B cell (primary cell): ENCODE measurements around the gene ANKRD65. TPM values are rescaled to one million over a fixed set of nuclear protein-coding genes. Genes with fewer than 3 reads are reported as not detected.

Experiments used
- ATAC-seq: fragments of 200-7000 bp; cut with Tn5 transposase; one replicate; pipeline ENCODE4 v1.10.0; 2021; ENCODE audit warnings: low read depth, mild to moderate bottlenecking, moderate number of reproducible peaks, moderate library complexity
- CTCF ChIA-PET: fragments of 350-600 bp; sonication (Branson Sonifier 250); formaldehyde crosslinking; loops from one replicate; lab custom pipeline; 2021; ENCODE audit warnings: antibody characterized with exemption, inconsistent platforms; lab: Charles Lee
- POLR2A ChIA-PET: fragments of 350-600 bp; sonication (Branson Sonifier 250); formaldehyde crosslinking; loops from one replicate; lab custom pipeline; 2021; ENCODE audit warnings: antibody characterized with exemption; lab: Charles Lee
- DNase-seq: peaks from one replicate; pipeline ENCODE4 v3.0.0; 2013
- H2AFZ ChIP-seq: 2 replicates; pipeline ENCODE4 v1.6.1; 2012; ENCODE audit warnings: mild to moderate bottlenecking, low read depth, low read length; ENCODE audit not compliant: insufficient read depth, poor library complexity, severe bottlenecking
- H3K27ac ChIP-seq, 2 donors: 1 replicate in 1 of 2; 2 replicates in 1 of 2; pipeline ENCODE4 v1.5.1; 2012 to 2013; ENCODE audit warnings: low read length in 2 of 2, mild to moderate bottlenecking in 2 of 2, moderate library complexity in 1 of 2
- H3K27me3 ChIP-seq, 4 experiments: fragments of 200-600 bp in 1 of 4; sonication (generic) in 1 of 4; replicated peaks in 1 of 4; 1 replicate in 2 of 4; 2 replicates in 2 of 4; pipeline versions ENCODE4 v1.6.1 to v1.7.0; 2013 to 2016; ENCODE audit warnings: low read length in 3 of 4, mild to moderate bottlenecking in 2 of 4, mixed read lengths in 1 of 4, moderate library complexity in 1 of 4; ENCODE audit not compliant: insufficient read depth in 4 of 4, control insufficient read depth in 3 of 4; ENCODE audit errors: control extremely low read depth in 1 of 4
- H3K36me3 ChIP-seq, 2 experiments: replicated peaks in 1 of 2; 1 replicate in 1 of 2; 2 replicates in 1 of 2; pipeline versions ENCODE4 v1.6.1 to v1.7.1; 2013; ENCODE audit warnings: low read length in 1 of 2; ENCODE audit not compliant: insufficient read depth in 2 of 2, control insufficient read depth in 1 of 2; ENCODE audit errors: control extremely low read depth in 1 of 2, extremely low read depth in 1 of 2
- H3K4me1 ChIP-seq, 2 donors: fragments of 200-600 bp in 1 of 2; sonication (generic) in 1 of 2; 1 replicate in 1 of 2; 2 replicates in 1 of 2; pipeline versions ENCODE4 v1.5.1 to v1.6.1; 2013 to 2017; ENCODE audit warnings: low read length in 2 of 2; ENCODE audit not compliant: control insufficient read depth in 2 of 2, insufficient read depth in 2 of 2
- H3K4me2 ChIP-seq: replicated peaks from 2 replicates; pipeline ENCODE3; 2012; ENCODE audit warnings: mild to moderate bottlenecking, low read depth, low read length; ENCODE audit not compliant: poor library complexity, severe bottlenecking
- H3K4me3 ChIP-seq, 5 experiments: fragments of 200-600 bp in 1 of 5; sonication (generic) in 1 of 5; 1 replicate in 3 of 5; 2 replicates in 2 of 5; pipeline versions ENCODE4 v1.5.1 to v1.7.0; 2011 to 2016; ENCODE audit warnings: low read length in 4 of 5, mild to moderate bottlenecking in 4 of 5, low read depth in 2 of 5, control low read depth in 1 of 5, moderate library complexity in 1 of 5; ENCODE audit not compliant: insufficient read depth in 1 of 5; ENCODE audit errors: control extremely low read depth in 1 of 5, extremely low read depth in 1 of 5
- H3K79me2 ChIP-seq: fragments of 200-600 bp; sonication (generic); one replicate; pipeline ENCODE4 v1.6.0; 2016; ENCODE audit warnings: low read length; ENCODE audit not compliant: control insufficient read depth, insufficient read depth
- H3K9ac ChIP-seq: fragments of 200-600 bp; sonication (generic); 2 replicates; pipeline ENCODE4 v1.6.1; 2017; ENCODE audit warnings: mild to moderate bottlenecking, low read length, moderate library complexity
- H3K9me3 ChIP-seq, 3 donors: one replicate each; pipeline versions ENCODE4 v1.6.1 to v1.7.1; 2013; ENCODE audit warnings: low read length in 2 of 3; ENCODE audit not compliant: control insufficient read depth in 2 of 3, insufficient read depth in 1 of 3; ENCODE audit errors: control extremely low read depth in 1 of 3
- H4K20me1 ChIP-seq: 2 replicates; pipeline ENCODE4 v1.6.0; 2012; ENCODE audit warnings: mild to moderate bottlenecking, low read length; ENCODE audit not compliant: insufficient read depth, control insufficient read depth, poor library complexity, severe bottlenecking
- H3K27ac Mint-ChIP-seq: one replicate; pipeline ENCODE4 v1.8.0; 2021; ENCODE audit warnings: mixed read lengths
- H3K27me3 Mint-ChIP-seq: one replicate; pipeline ENCODE4 v1.8.0; 2021; ENCODE audit warnings: mixed read lengths
- H3K4me1 Mint-ChIP-seq: one replicate; pipeline ENCODE4 v1.8.0; 2021; ENCODE audit warnings: mixed read lengths
- H3K4me3 Mint-ChIP-seq: one replicate; pipeline ENCODE4 v1.8.0; 2021; ENCODE audit warnings: mixed read lengths
- H3K9me3 Mint-ChIP-seq: one replicate; pipeline ENCODE4 v1.8.0; 2022; ENCODE audit warnings: mixed read lengths; ENCODE audit not compliant: insufficient read depth
- CTCF ChIP-seq: fragments of 200-600 bp; IDR thresholded peaks from one replicate; pipeline ENCODE4 v1.8.0; 2022; ENCODE audit warnings: antibody characterized with exemption, mild to moderate bottlenecking
- EZH2 ChIP-seq: IDR thresholded peaks from 2 replicates; pipeline ENCODE4 v1.6.1; 2012; ENCODE audit warnings: borderline replicate concordance, low read depth, mild to moderate bottlenecking, moderate library complexity, low read length; ENCODE audit not compliant: insufficient read depth, poor library complexity, severe bottlenecking
- WGBS: methylation state at CpG from one replicate; pipeline ENCODE4 v1.1.5; 2013; ENCODE audit warnings: missing lambda C conversion rate; ENCODE audit not compliant: insufficient coverage; 5-methylcytosine and 5-hydroxymethylcytosine counted together
- intact Hi-C: fragments of 100-400 bp; cut with micrococcal nuclease; formaldehyde crosslinking; loops from one replicate; pipeline ENCODE4 v1.10.0; 2022
- polyA plus RNA-seq: library from polyadenylated mRNA; depleted of rRNA; stranded (reverse); fragments of >200 nt; gene quantifications from 2 replicates; pipeline ENCODE4 v1.2.3, GENCODE V29; 2012
- total RNA-seq, 2 donors: library from RNA; stranded (reverse); fragments of 120-200 nt in 1 of 2; gene quantifications; 1 replicate in 1 of 2; 2 replicates in 1 of 2; pipeline versions ENCODE4 v1.2.3 to v1.2.4, GENCODE V29; 2013 to 2022

The ANKRD65 gene
- total and polyA plus RNA-seq, 2 donors (not counting 1 experiment from before 2014, with no cell fraction given) = 0.12 TPM; not detected in 1

DNA sequence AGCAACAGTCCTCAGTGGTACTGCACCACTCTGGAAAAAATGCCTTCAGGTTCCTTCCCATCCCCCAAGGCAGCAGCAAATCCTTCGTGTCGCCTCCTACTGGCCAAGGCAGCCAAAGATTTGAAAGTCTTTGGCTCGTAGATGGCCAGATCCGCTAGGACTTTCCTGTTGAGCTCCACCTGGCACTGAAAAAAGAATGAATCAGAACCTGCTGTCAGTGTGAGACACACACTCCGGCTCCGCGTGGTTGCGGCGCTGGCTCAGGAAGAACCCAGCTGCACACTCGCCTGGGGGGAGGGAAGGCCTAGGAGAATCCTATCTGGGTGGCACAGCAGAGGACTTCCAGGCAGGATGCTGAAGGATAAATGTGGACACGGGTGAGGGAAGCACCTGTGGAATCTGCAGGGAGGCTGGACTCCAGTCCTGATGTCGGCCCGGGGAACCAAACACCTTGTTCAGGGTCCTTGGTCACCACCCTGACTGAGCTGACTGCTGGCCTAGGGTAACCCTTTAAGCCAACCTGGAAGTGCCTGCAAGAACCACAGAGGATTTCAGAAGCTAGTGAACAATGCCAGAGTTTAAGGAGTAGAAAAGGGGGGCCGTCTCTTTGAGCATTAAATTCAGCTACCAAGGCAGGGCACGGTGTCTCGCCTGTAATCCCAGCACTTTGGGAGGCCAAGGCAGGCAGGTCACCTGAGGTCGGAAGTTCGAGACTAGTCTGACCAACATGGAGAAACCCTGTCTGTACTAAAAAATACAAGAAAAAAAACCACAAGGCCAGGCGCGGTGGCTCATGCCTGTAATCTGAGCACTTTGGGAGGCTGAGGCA is 18.8 kb downstream of the ANKRD65 start:
- intact Hi-C loops = no loop called here
- CTCF ChIA-PET = no interaction called here
- H3K27me3 Mint-ChIP-seq = no peaks in the 10 kb centered on the region
- ATAC-seq = no peak
- no peaks in the 10 kb centered on the region for H3K27me3 ChIP-seq
- no peak for TF ChIP-seq EZH2
- peak; percentile 38 for TF ChIP-seq CTCF
- H3K9ac ChIP-seq = no peak overlapping the region
- peaks cover 54% of the 10 kb centered on the region for H3K4me1 Mint-ChIP-seq
- 95% methylated on average over 17 of the region's 20 CpGs for WGBS
- no peak overlapping the region for H3K4me2 ChIP-seq
- no peak overlapping the region for H3K27ac ChIP-seq
- peaks cover 63% of the 10 kb centered on the region for H3K79me2 ChIP-seq
- H3K27ac Mint-ChIP-seq = peak overlapping the region; percentile 71
- H3K9me3 ChIP-seq = no peaks in the 10 kb centered on the region
- H3K4me3 Mint-ChIP-seq = peak overlapping the region; percentile 94
- peaks cover 25% of the 10 kb centered on the region for H4K20me1 ChIP-seq
- no peaks in the 10 kb centered on the region for H3K9me3 Mint-ChIP-seq
- no peak overlapping the region for H2AFZ ChIP-seq
- peaks cover 0 to 47% of the 10 kb centered on the region in 2 experiments for H3K36me3 ChIP-seq
- H3K4me1 ChIP-seq = peaks cover 34 to 41% of the 10 kb centered on the region in 2 donors
- no peak overlapping the region for H3K4me3 ChIP-seq
- peak; percentile 47 for DNase-seq
- POLR2A ChIA-PET = interaction anchor here (0.6 kb wide), 1 partner anchor 29 kb away, joined by 3 read pairs; no protein-coding TSS in a partner anchor

DNA sequence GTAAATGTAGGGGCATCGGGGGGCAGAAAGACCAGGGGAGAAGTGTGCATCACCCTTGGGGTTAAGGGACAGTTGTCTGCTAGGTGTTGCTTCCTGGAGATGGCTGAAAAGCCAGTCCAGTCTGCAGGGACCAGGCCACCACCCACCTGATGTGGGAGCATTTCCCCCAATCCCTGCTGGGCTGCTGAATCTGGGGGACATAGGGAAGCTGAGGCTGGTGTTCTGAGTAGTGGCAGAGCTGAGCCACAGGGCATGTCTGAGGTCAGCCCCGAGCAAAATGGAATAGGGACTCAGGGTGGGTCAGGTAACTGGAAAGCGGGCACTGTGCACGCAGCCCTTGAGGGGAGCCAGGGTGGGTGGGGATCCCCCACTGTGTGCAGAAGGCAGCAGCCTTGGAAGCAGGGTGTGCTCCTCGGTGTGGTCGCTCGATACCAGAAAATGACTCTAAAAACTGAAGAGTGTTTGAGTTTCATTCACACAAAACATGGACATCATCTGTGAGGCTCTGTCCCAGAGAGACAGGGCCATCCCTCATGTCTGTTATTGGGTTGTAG is 19.5 kb downstream of the ANKRD65 start:
- intact Hi-C loops = no loop called here

More for the DNA sequence above, 19.5 kb downstream of the ANKRD65 start:
- Mint-ChIP-seq H3K4me1 (peaks cover 50% of the 10 kb centered on the region), H3K27ac (peak overlapping the region; percentile 42), H3K9me3 (no peaks in the 10 kb centered on the region), H3K4me3 (peak overlapping the region; percentile 94), H3K27me3 (no peaks in the 10 kb centered on the region)
- ChIA-PET POLR2A (no interaction called here), CTCF (no interaction called here)
- H3K79me2 ChIP-seq = peaks cover 61% of the 10 kb centered on the region
- H2AFZ ChIP-seq = no peak overlapping the region
- H3K4me3 ChIP-seq = no peak overlapping the region
- no peak overlapping the region for H3K27ac ChIP-seq
- no peak for TF ChIP-seq EZH2
- no peak for TF ChIP-seq CTCF
- H3K27me3 ChIP-seq = no peaks in the 10 kb centered on the region
- H3K9ac ChIP-seq = no peak overlapping the region
- H3K4me1 ChIP-seq = peaks cover 34 to 41% of the 10 kb centered on the region in 2 donors
- 95% methylated on average over 6 of the region's 7 CpGs for WGBS
- no peaks in the 10 kb centered on the region for H3K9me3 ChIP-seq
- peaks cover 22% of the 10 kb centered on the region for H4K20me1 ChIP-seq
- H3K36me3 ChIP-seq = peaks cover 0 to 52% of the 10 kb centered on the region in 2 experiments
- DNase-seq (no peak), ATAC-seq (no peak)
- no peak overlapping the region for H3K4me2 ChIP-seq
